SKM-1 treated with dmso at 0.1 percent for 144 hours (cell line): ENCODE measurements around the gene TMEM212.
"Not testable (repeated sequence)": the region's sequence is repeated elsewhere in the genome, so short reads cannot be mapped to it uniquely, and the experiment has no call there.

Experiments
- DNase-seq: peaks from one replicate; lab custom pipeline; 2025; ENCODE audit not compliant: unreplicated experiment; lab: John Stamatoyannopoulos, UW

TMEM212 gene

DNA sequence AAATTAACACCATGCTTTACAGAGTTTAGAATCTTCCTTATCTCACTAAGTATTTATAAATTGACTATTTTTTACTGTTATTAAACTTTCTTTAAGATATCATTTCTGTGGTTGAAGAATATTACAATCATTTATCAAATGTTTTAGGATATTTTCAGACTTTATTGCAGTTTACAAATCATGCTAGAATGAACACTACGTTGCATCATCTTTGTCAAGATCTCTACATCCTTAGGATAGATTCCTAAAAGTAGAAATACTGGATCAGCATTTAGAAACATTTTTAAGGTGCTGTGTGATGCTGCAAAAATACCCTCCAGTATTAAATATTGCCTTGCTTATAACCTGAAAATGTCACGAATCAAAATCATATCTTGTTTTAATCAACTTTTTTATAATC, 30.3 kb upstream of the TMEM212 start:
- no peak for DNase-seq

GRCh38 chr3:171813278-171813896, 29.8 kb upstream of the TMEM212 start:
- DNase-seq: no peak

GRCh38 chr3:171813897-171814460, 29.2 kb upstream of the TMEM212 start:
- DNase-seq: peak; percentile 99

DNA sequence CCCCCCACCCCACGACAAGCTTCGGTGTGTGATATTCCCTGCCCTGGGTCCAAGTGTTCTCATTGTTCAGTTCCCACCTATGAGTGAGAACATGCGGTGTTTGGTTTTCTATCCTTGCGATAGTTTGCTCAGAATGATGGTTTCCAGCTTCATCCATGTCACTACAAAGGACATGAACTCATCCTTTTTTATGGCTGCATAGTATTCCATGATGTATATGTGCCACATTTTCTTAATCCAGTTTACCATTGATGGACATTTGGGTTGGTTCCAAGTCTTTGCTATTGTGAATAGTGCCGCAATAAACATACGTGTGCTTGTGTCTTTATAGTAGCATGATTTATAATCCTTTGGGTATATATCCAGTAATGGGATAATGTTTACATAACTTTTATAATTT, 28.5 kb upstream of the TMEM212 start:
- not testable (repeated sequence) for DNase-seq

GRCh38 chr3:171815973-171816595, 27.1 kb upstream of the TMEM212 start:
- DNase-seq: no peak

- DNase-seq: no peak
Measured at GRCh38 chr3:171817074-171817800, 25.9 kb upstream of the TMEM212 start.

DNA sequence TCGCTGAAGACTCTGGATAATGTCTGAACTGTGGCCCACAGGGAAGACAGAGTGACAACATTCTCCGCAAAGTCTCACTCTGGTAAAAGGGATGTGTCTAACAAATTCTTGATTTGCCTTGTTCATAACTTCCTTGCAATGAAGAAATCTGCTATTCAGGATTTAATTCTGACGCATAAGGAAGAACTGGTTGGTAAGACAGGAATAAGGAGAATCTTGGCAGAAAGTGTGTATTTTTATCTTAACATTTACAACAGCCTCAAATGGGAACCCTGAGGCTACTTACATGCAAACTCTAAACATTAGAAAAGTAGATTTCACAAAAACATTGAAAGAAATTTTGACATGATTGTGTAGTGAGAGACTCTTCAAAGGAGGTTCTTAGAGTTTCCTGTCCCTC, 22.1 kb upstream of the TMEM212 start:
- no peak for DNase-seq

GRCh38 chr3:171821778-171822358, 21.3 kb upstream of the TMEM212 start:
- no peak for DNase-seq

GRCh38 chr3:171822431-171823106, 20.6 kb upstream of the TMEM212 start:
- no peak for DNase-seq

- peak; percentile 26 for DNase-seq
Measured at GRCh38 chr3:171824116-171824515, 19.0 kb upstream of the TMEM212 start.

GRCh38 chr3:171824824-171825221, 18.3 kb upstream of the TMEM212 start:
- no peak for DNase-seq

DNA sequence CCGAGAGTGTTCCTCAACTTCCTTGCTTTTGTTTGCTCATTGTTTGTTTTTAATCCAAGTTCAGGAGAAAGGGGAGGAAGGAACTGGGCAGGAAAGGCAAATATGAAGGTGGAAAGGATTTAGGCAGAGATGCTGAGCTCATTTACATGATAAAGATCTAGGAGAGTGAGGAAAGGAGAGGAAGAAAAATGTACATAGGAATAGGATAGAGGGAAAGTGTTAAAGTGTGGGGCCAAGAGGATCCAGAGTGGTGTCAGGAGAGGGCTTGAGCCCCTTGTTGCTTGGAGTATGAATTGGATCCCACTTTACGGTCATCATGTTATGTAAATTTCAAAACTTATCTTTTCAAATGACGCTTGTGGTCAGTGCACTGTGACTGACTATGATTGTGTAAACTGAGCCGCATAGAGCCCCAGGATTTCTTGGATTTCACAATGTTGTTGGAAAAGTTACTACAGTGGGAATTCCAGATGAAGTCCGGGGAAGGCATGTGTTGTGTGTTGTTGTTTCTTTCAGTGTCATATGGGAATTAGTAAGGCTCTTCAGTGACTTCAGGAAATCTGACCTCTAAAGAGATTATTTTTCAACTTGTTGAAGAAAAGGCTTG, 17.8 kb upstream of the TMEM212 start:
- no peak for DNase-seq

GRCh38 chr3:171827385-171827784, 15.8 kb upstream of the TMEM212 start:
- DNase-seq: no peak

GRCh38 chr3:171827836-171828458, 15.2 kb upstream of the TMEM212 start:
- DNase-seq: no peak

- DNase-seq: peak; percentile 56
Measured at GRCh38 chr3:171828902-171829770, 14.0 kb upstream of the TMEM212 start.

DNA sequence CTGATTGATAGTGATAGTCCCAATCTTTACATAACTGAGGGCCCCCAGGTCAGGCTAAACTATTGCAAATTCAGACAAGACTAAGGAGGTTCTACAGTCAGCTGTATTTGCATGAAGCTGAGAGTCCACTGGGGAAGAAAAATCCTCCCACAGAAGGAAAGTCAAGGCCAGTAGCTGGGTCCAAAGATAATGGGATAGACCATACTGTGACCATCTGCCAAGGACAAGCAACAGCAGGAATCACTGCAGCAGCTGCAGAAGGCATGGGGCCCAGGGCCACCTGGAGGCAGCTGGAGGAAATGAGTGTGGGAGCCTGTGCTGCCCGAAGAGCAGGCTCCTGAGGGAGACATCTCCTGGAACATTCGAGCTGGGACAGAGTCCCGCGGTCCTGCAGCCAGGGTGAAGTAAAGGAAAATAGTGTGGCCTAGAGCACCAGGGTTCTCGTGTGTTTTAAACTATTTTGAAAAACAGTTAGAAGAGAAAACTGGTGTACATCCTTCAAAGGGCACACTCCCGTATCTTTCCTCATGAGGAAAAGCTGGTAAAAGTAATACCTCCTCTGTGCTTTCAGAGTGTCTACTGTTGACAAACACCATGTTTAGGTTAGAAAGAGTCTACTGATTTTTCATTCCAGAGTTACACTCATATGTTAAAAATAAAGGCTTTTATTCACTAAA, 13.2 kb upstream of the TMEM212 start:
- DNase-seq: peak; percentile 51

- DNase-seq: no peak
Measured at GRCh38 chr3:171830518-171830875, 12.7 kb upstream of the TMEM212 start.

DNA sequence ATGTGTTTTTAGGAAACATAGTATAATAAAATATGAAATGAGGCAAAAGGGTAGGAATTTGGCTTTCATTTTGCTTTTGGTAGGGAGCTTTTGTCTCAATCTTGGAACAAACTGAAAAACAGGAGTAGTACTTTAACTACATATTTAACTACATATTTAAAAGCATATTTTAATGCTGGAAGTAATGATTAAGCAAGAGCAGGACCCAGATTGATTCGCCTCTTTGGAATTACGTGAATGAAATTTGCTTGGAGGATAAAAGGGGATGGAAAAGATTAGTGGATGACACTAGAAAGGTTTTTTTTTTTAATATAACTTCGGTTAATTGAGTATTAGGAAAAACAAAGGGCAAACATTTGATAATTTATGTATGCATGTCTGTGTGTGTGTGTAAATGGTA, 11.2 kb upstream of the TMEM212 start:
- no peak for DNase-seq

DNA sequence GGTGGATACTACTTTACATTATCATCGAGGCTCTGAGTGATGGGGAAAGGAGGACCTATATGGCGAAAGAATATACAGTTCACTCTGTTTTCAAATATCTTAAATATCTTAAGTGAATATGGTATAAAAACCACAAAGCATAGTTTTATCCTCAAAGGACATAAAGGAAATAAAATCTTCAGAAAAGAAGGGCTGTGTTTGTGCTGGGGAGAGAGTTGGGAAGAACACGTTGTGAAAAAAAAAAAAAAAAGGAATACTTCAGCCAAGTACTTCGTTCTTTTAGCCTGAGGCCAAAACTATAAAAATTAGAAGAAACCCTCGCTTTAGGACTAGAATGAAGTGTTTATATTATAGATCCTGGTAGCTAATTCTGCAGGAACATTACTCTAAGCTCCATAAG, 10.2 kb upstream of the TMEM212 start:
- no peak for DNase-seq
